H9 (cell line): ENCODE data around the gene PHLDA2. TPM values are rescaled to one million over a fixed set of nuclear protein-coding genes. Genes with fewer than 3 reads are reported as not detected.

ENCODE experiments used
- DNase-seq: peaks from one replicate; pipeline ENCODE4 v3.0.0-alpha.2; 2017
- H2AFZ ChIP-seq: one replicate; pipeline ENCODE4 v1.6.1; 2013; ENCODE audit warnings: mild to moderate bottlenecking, low read length, control low read depth, moderate library complexity
- H2AK5ac ChIP-seq: 2 replicates; pipeline ENCODE4 v1.6.1; 2013; ENCODE audit warnings: low read length, control low read depth, mixed read lengths; ENCODE audit not compliant: insufficient read length
- H2BK120ac ChIP-seq: one replicate; pipeline ENCODE4 v1.6.1; 2013; ENCODE audit warnings: low read depth, mild to moderate bottlenecking, low read length, control low read depth, inconsistent platforms; ENCODE audit not compliant: poor library complexity, severe bottlenecking
- H2BK12ac ChIP-seq: 2 replicates; pipeline ENCODE4 v1.6.1; 2013; ENCODE audit warnings: low read length, control low read depth, mixed read lengths, low read depth; ENCODE audit not compliant: insufficient read length
- H2BK15ac ChIP-seq: 2 replicates; pipeline ENCODE4 v1.6.1; 2013; ENCODE audit warnings: low read depth, low read length, control low read depth
- H2BK20ac ChIP-seq: one replicate; pipeline ENCODE4 v1.6.1; 2013; ENCODE audit warnings: low read depth, mild to moderate bottlenecking, low read length, control low read depth, inconsistent platforms; ENCODE audit not compliant: poor library complexity, severe bottlenecking
- H2BK5ac ChIP-seq: 2 replicates; pipeline ENCODE4 v1.6.1; 2013; ENCODE audit warnings: low read length, control low read depth, mixed read lengths; ENCODE audit not compliant: insufficient read length
- H3K14ac ChIP-seq: 2 replicates; pipeline ENCODE4 v1.6.1; 2013; ENCODE audit warnings: low read length, control low read depth; ENCODE audit not compliant: insufficient read depth
- H3K18ac ChIP-seq: 2 replicates; pipeline ENCODE4 v1.6.1; 2013; ENCODE audit warnings: low read depth, mild to moderate bottlenecking, mixed read lengths, low read length, control low read depth; ENCODE audit not compliant: insufficient read length
- H3K23ac ChIP-seq: 2 replicates; pipeline ENCODE4 v1.6.1; 2013; ENCODE audit warnings: low read length, control low read depth, mixed read lengths, low read depth; ENCODE audit not compliant: insufficient read length
- H3K23me2 ChIP-seq: 2 replicates; pipeline ENCODE4 v1.6.1; 2013; ENCODE audit warnings: low read depth, mild to moderate bottlenecking, mixed read lengths, low read length, control low read depth; ENCODE audit not compliant: insufficient read length, poor library complexity, severe bottlenecking
- H3K27ac ChIP-seq: 2 replicates; pipeline ENCODE4 v1.5.1; 2013; ENCODE audit warnings: low read length, control low read depth, mixed read lengths, low read depth; ENCODE audit not compliant: insufficient read length
- H3K27me3 ChIP-seq: 2 replicates; pipeline ENCODE4 v1.6.1; 2013; ENCODE audit warnings: low read length, control low read depth, inconsistent platforms; ENCODE audit not compliant: insufficient read depth
- H3K4ac ChIP-seq: 2 replicates; pipeline ENCODE4 v1.6.1; 2013; ENCODE audit warnings: low read depth, mild to moderate bottlenecking, control low read depth, inconsistent platforms, low read length, moderate library complexity
- H3K4me1 ChIP-seq: 2 replicates; pipeline ENCODE4 v1.6.1; 2013; ENCODE audit warnings: low read length, control low read depth, inconsistent platforms; ENCODE audit not compliant: insufficient read depth
- H3K4me2 ChIP-seq: 2 replicates; pipeline ENCODE4 v1.6.1; 2013; ENCODE audit warnings: low read length, control low read depth, mixed read lengths; ENCODE audit not compliant: insufficient read length, insufficient read depth
- H3K56ac ChIP-seq: 2 replicates; pipeline ENCODE4 v1.6.1; 2013; ENCODE audit warnings: low read depth, mild to moderate bottlenecking, mixed read lengths, low read length, control low read depth; ENCODE audit not compliant: insufficient read length
- H3K79me1 ChIP-seq: 2 replicates; pipeline ENCODE4 v1.6.1; 2013; ENCODE audit warnings: low read depth, mild to moderate bottlenecking, moderate library complexity, low read length, control low read depth, inconsistent platforms; ENCODE audit not compliant: insufficient read depth, poor library complexity, severe bottlenecking
- H3K79me2 ChIP-seq: 2 replicates; pipeline ENCODE4 v1.6.1; 2013; ENCODE audit warnings: low read length, control low read depth, inconsistent platforms; ENCODE audit not compliant: insufficient read depth
- H3K9ac ChIP-seq: 2 replicates; pipeline ENCODE4 v1.6.1; 2013; ENCODE audit warnings: low read length, control low read depth, mixed read lengths; ENCODE audit not compliant: insufficient read length; ENCODE audit errors: extremely low read depth
- H3K9me3 ChIP-seq: one replicate; pipeline ENCODE4 v1.6.1; 2013; ENCODE audit warnings: low read depth, low read length, inconsistent platforms; ENCODE audit not compliant: control insufficient read depth
- H3T11ph ChIP-seq: one replicate; pipeline ENCODE4 v1.6.1; 2013; ENCODE audit warnings: mild to moderate bottlenecking, low read length, control low read depth, inconsistent platforms
- H4K20me1 ChIP-seq: one replicate; pipeline ENCODE4 v1.6.1; 2013; ENCODE audit not compliant: control insufficient read depth, insufficient read length, insufficient read depth
- H4K5ac ChIP-seq: 2 replicates; pipeline ENCODE4 v1.6.1; 2013; ENCODE audit warnings: low read depth, mild to moderate bottlenecking, mixed read lengths, low read length, control low read depth; ENCODE audit not compliant: insufficient read length
- H4K8ac ChIP-seq: replicated peaks from 2 replicates; pipeline ENCODE4 v1.6.1; 2013; ENCODE audit warnings: low read length, control low read depth, mixed read lengths, low read depth; ENCODE audit not compliant: insufficient read length
- H4K91ac ChIP-seq: 2 replicates; pipeline ENCODE4 v1.6.1; 2013; ENCODE audit warnings: low read depth, mild to moderate bottlenecking, moderate library complexity, mixed read lengths, low read length, control low read depth; ENCODE audit not compliant: insufficient read length
- H3K27ac Mint-ChIP-seq, 3 experiments: 2 replicates in 2 of 3; 3 replicates in 1 of 3; pipeline ENCODE4 v1.8.0; 2020 to 2021; ENCODE audit warnings: mixed read lengths in 3 of 3, mild to moderate bottlenecking in 1 of 3, moderate library complexity in 1 of 3
- H3K27me3 Mint-ChIP-seq: 2 replicates; pipeline ENCODE4 v1.8.0; 2021; ENCODE audit warnings: low read depth, mild to moderate bottlenecking, moderate library complexity, mixed read lengths
- H3K36me3 Mint-ChIP-seq, 3 experiments: 2 replicates in 2 of 3; 3 replicates in 1 of 3; pipeline ENCODE4 v1.8.0; 2020 to 2021; ENCODE audit warnings: low read depth in 3 of 3, mixed read lengths in 3 of 3; ENCODE audit not compliant: insufficient read depth in 1 of 3
- H3K4me1 Mint-ChIP-seq, 2 experiments: 2 replicates each; pipeline ENCODE4 v1.8.0; 2020; ENCODE audit warnings: mixed read lengths in 2 of 2
- H3K4me3 Mint-ChIP-seq, 2 experiments: 2 replicates in 1 of 2; 3 replicates in 1 of 2; pipeline ENCODE4 v1.8.0; 2020 to 2021; ENCODE audit warnings: mild to moderate bottlenecking in 2 of 2, mixed read lengths in 2 of 2, moderate library complexity in 1 of 2
- H3K9me3 Mint-ChIP-seq, 2 experiments: 2 replicates in 1 of 2; 3 replicates in 1 of 2; pipeline ENCODE4 v1.8.0; 2020; ENCODE audit warnings: mild to moderate bottlenecking in 2 of 2, mixed read lengths in 2 of 2, moderate library complexity in 1 of 2
- WGBS: extraction: QIAGEN DNeasy Blood & Tissue Kit; methylation state at CpG from one replicate; pipeline ENCODE4 v1.1.7; 2013; ENCODE audit warnings: missing lambda C conversion rate, low lambda C conversion rate, mixed read lengths; ENCODE audit not compliant: insufficient read length; ENCODE audit errors: extremely low coverage; 5-methylcytosine and 5-hydroxymethylcytosine counted together
- total RNA-seq: library from RNA; stranded (reverse); gene quantifications from 2 replicates; pipeline ENCODE4 v1.2.1, GENCODE V29; 2021
- TF ChIP-seq, protein P1 (sequence below): fragments of 200-600 bp; sonication (generic); conservative IDR thresholded peaks from 3 replicates; pipeline ENCODE4 v1.8.0; 2021; ENCODE audit warnings: antibody characterized with exemption, mild to moderate bottlenecking

Gene PHLDA2
- total RNA-seq, 1 experiment from 2014 or later: 42.8 TPM

DNA sequence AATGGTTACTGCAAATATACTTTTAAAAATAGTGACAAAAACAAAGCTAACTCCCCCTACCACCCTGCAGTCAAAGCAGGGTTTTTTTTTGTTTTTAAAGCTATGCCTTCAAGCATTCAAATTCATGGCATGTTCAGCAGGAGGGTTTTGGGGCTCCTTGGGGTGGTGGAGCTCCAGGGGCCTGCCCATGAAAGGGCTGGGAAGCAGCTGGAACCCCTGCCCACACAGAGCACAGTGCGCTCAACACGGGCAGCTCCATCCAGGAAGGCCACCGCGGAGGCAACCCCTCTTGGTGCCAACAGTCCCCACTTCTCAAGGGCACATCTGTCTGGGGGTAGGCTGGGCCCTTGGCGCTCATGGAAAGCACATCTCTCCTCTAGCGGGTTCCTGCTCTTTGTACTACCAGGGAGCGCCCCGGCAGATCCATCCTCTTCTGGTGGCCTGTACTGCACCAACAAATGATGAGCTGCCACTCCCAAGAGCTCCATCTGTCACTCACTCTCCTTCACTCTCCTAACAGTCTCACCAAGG, 16.6 kb upstream of the PHLDA2 start:
- no CpG with 5 or more reads among the region's 8 CpGs for WGBS
- Histone ChIP-seq H3K9ac (no peak overlapping the region), H3K27ac (no peak overlapping the region), H3K14ac (no peak overlapping the region), H2BK15ac (no peak overlapping the region), H3K23ac (no peak overlapping the region), H2AK5ac (no peak overlapping the region), H2BK5ac (no peak overlapping the region), H3K18ac (no peak overlapping the region), H2AFZ (no peak overlapping the region), H3K56ac (no peak overlapping the region), H3K4ac (no peak overlapping the region), H2BK12ac (no peak overlapping the region), H3K4me1 (peaks cover 5% of the 10 kb centered on the region; the same call in 1 of the 2 replicates), H4K91ac (no peak overlapping the region), H4K8ac (no peak overlapping the region), H3K9me3 (no peaks in the 10 kb centered on the region), H3K4me2 (no peak overlapping the region), H3K79me1 (no peaks in the 10 kb centered on the region), H3K23me2 (no peaks in the 10 kb centered on the region), H2BK20ac (no peak overlapping the region), H4K5ac (no peak overlapping the region), H3K27me3 (no peaks in the 10 kb centered on the region), H3K79me2 (no peaks in the 10 kb centered on the region), H4K20me1 (no peaks in the 10 kb centered on the region), H3T11ph (no peak overlapping the region), H2BK120ac (no peak overlapping the region)
- Mint-ChIP-seq H3K36me3 (peaks cover 36 to 67% (median 60%) of the 10 kb centered on the region in 3 experiments; a peak in 6 of 7 replicates), H3K27ac (peak overlapping the region in 1 of 3 experiments; percentile 62; a peak in 2 of 7 replicates), H3K27me3 (no peaks in the 10 kb centered on the region), H3K4me1 (peaks cover 32 to 38% of the 10 kb centered on the region in 2 experiments), H3K9me3 (no peaks in the 10 kb centered on the region), H3K4me3 (no peak overlapping the region; a peak in 2 of 5 replicates)
- TF ChIP-seq, protein P1, sequence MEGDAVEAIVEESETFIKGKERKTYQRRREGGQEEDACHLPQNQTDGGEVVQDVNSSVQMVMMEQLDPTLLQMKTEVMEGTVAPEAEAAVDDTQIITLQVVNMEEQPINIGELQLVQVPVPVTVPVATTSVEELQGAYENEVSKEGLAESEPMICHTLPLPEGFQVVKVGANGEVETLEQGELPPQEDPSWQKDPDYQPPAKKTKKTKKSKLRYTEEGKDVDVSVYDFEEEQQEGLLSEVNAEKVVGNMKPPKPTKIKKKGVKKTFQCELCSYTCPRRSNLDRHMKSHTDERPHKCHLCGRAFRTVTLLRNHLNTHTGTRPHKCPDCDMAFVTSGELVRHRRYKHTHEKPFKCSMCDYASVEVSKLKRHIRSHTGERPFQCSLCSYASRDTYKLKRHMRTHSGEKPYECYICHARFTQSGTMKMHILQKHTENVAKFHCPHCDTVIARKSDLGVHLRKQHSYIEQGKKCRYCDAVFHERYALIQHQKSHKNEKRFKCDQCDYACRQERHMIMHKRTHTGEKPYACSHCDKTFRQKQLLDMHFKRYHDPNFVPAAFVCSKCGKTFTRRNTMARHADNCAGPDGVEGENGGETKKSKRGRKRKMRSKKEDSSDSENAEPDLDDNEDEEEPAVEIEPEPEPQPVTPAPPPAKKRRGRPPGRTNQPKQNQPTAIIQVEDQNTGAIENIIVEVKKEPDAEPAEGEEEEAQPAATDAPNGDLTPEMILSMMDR: no peak
- DNase-seq: peak; percentile 37
